ENCODE results near the gene C18orf63.
A peak's percentile ranks its signal among the peaks of the same experiment; 100 is the strongest.
"Not testable (repeated sequence)": the region's sequence is repeated elsewhere in the genome, so short reads cannot be mapped to it uniquely, and the experiment has no call there.

Gene C18orf63

GRCh38 chr18:74315464-74316256 lies at the start of gene C18orf63:
C18orf63 (plus strand) TSS chr18:74315839; CDS start chr18:74317866, 2,027 bp downstream.
- no peak for DNase-seq

- no peak for DNase-seq
These were observed 49.5 kb upstream of the C18orf63 start for GRCh38 chr18:74266161-74266560.

GRCh38 chr18:74268175-74268574 lies 47.5 kb upstream of the C18orf63 start:
- no peak for DNase-seq

- no peak for DNase-seq
These were observed 46.6 kb upstream of the C18orf63 start for GRCh38 chr18:74268933-74269620.

GRCh38 chr18:74271635-74272034 lies 44.0 kb upstream of the C18orf63 start:
- DNase-seq, result no peak

- no peak for DNase-seq
These were observed 42.2 kb upstream of the C18orf63 start for GRCh38 chr18:74273394-74273793.

GRCh38 chr18:74274700-74275099 lies 40.9 kb upstream of the C18orf63 start:
- no peak for DNase-seq

- no peak for DNase-seq
These were observed 39.9 kb upstream of the C18orf63 start for GRCh38 chr18:74275736-74276135.

- DNase-seq, result no peak
These were observed 39.0 kb upstream of the C18orf63 start for GRCh38 chr18:74276609-74277008.

- no peak for DNase-seq
These were observed 38.3 kb upstream of the C18orf63 start for GRCh38 chr18:74277296-74277695.

- DNase-seq, result no peak
These were observed 37.6 kb upstream of the C18orf63 start for GRCh38 chr18:74278058-74278457.

- DNase-seq, result no peak
These were observed 36.7 kb upstream of the C18orf63 start for GRCh38 chr18:74278983-74279382.

- DNase-seq, result no peak
These were observed 34.3 kb upstream of the C18orf63 start for GRCh38 chr18:74281011-74281979.

- peak in 1 of 2 donors; percentile 0 for DNase-seq
These were observed 33.5 kb upstream of the C18orf63 start for GRCh38 chr18:74281980-74282754.

- DNase-seq, result no peak
These were observed 32.7 kb upstream of the C18orf63 start for GRCh38 chr18:74282755-74283554.

GRCh38 chr18:74283646-74284045 lies 32.0 kb upstream of the C18orf63 start:
- DNase-seq, result no peak

GRCh38 chr18:74284191-74284979 lies 31.3 kb upstream of the C18orf63 start:
- DNase-seq, result no peak

GRCh38 chr18:74284980-74285355 lies 30.7 kb upstream of the C18orf63 start:
- no peak for DNase-seq

GRCh38 chr18:74285583-74285982 lies 30.1 kb upstream of the C18orf63 start:
- not testable (repeated sequence) for DNase-seq

GRCh38 chr18:74286106-74286855 lies 29.4 kb upstream of the C18orf63 start:
- no peak for DNase-seq
